Measurements from ENCODE around the gene ZBTB49.

Gene ZBTB49

GRCh38 chr4:4317496-4318232 is 27.6 kb downstream of the ZBTB49 start:
- H2AFZ ChIP-seq (ENCODE audit: low read length): no peak overlapping the region
- no peak overlapping the region for H3K9ac ChIP-seq (ENCODE audit: low read length)
- H3K36me3 ChIP-seq (ENCODE audit: insufficient read depth, low read length): peaks cover 14% of the 10 kb centered on the region
- no peak overlapping the region for H3K4me2 ChIP-seq (ENCODE audit: low read length)
- no peaks in the 10 kb centered on the region for H3K79me2 ChIP-seq (ENCODE audit: insufficient read depth, low read length)
- no peaks in the 10 kb centered on the region for H3K9me2 ChIP-seq (ENCODE audit: low read depth, low read length)
- H3F3A ChIP-seq (ENCODE audit: insufficient read depth, low read length): no peaks in the 10 kb centered on the region
- H3K4me3 ChIP-seq (ENCODE audit: low read depth, low read length, poor library complexity, severe bottlenecking): no peak overlapping the region
- H3K4me1 ChIP-seq (ENCODE audit: insufficient read depth, low read length, severe bottlenecking): peaks cover 48% of the 10 kb centered on the region
- no peaks in the 10 kb centered on the region for H3K9me3 ChIP-seq (ENCODE audit: low read length)
- H4K20me1 ChIP-seq (ENCODE audit: insufficient read depth, low read length): no peaks in the 10 kb centered on the region
- H3K27ac ChIP-seq (ENCODE audit: low read depth, low read length, poor library complexity, severe bottlenecking): peak overlapping the region; percentile 33
- no peaks in the 10 kb centered on the region for H3K27me3 ChIP-seq (ENCODE audit: insufficient read depth, low read length)
- TF ChIP-seq CTCF (IDR thresholded peaks at IDR 0.05; ENCODE audit: low read length) (no peak), EZH2 (IDR thresholded peaks at IDR 0.05; ENCODE audit: borderline replicate concordance, low read length) (no peak)

- no peaks in the 10 kb centered on the region for H3K79me2 ChIP-seq (ENCODE audit: insufficient read depth, low read length)
- H3K4me1 ChIP-seq (ENCODE audit: insufficient read depth, low read length, severe bottlenecking): peaks cover 19% of the 10 kb centered on the region
- no peak overlapping the region for H3K27ac ChIP-seq (ENCODE audit: low read depth, low read length, poor library complexity, severe bottlenecking)
- no peak overlapping the region for H2AFZ ChIP-seq (ENCODE audit: low read length)
- no peak overlapping the region for H3K9ac ChIP-seq (ENCODE audit: low read length)
- H3K4me2 ChIP-seq (ENCODE audit: low read length): no peak overlapping the region
- no peak for TF ChIP-seq EZH2 (IDR thresholded peaks at IDR 0.05; ENCODE audit: borderline replicate concordance, low read length)
- TF ChIP-seq CTCF (IDR thresholded peaks at IDR 0.05; ENCODE audit: low read length): no peak
- no peaks in the 10 kb centered on the region for H3K9me2 ChIP-seq (ENCODE audit: low read depth, low read length)
- no peaks in the 10 kb centered on the region for H3F3A ChIP-seq (ENCODE audit: insufficient read depth, low read length)
- peaks cover 14% of the 10 kb centered on the region for H3K36me3 ChIP-seq (ENCODE audit: insufficient read depth, low read length)
- H3K9me3 ChIP-seq (ENCODE audit: low read length): no peaks in the 10 kb centered on the region
- H3K27me3 ChIP-seq (ENCODE audit: insufficient read depth, low read length): no peaks in the 10 kb centered on the region
- no peaks in the 10 kb centered on the region for H4K20me1 ChIP-seq (ENCODE audit: insufficient read depth, low read length)
- no peak overlapping the region for H3K4me3 ChIP-seq (ENCODE audit: low read depth, low read length, poor library complexity, severe bottlenecking)
Observed at GRCh38 chr4:4320528-4320927, 30.5 kb downstream of the ZBTB49 start.

GRCh38 chr4:4320951-4321714 is 31.1 kb downstream of the ZBTB49 start:
- peaks cover 14% of the 10 kb centered on the region for H3K36me3 ChIP-seq (ENCODE audit: insufficient read depth, low read length)
- H3F3A ChIP-seq (ENCODE audit: insufficient read depth, low read length): no peaks in the 10 kb centered on the region
- TF ChIP-seq CTCF (IDR thresholded peaks at IDR 0.05; ENCODE audit: low read length): no peak
- TF ChIP-seq EZH2 (IDR thresholded peaks at IDR 0.05; ENCODE audit: borderline replicate concordance, low read length): no peak
- H3K4me1 ChIP-seq (ENCODE audit: insufficient read depth, low read length, severe bottlenecking): peaks cover 13% of the 10 kb centered on the region
- H3K27ac ChIP-seq (ENCODE audit: low read depth, low read length, poor library complexity, severe bottlenecking): no peak overlapping the region
- H3K4me2 ChIP-seq (ENCODE audit: low read length): no peak overlapping the region
- H3K9me2 ChIP-seq (ENCODE audit: low read depth, low read length): no peaks in the 10 kb centered on the region
- no peaks in the 10 kb centered on the region for H3K79me2 ChIP-seq (ENCODE audit: insufficient read depth, low read length)
- H3K9me3 ChIP-seq (ENCODE audit: low read length): no peaks in the 10 kb centered on the region
- no peaks in the 10 kb centered on the region for H4K20me1 ChIP-seq (ENCODE audit: insufficient read depth, low read length)
- H3K9ac ChIP-seq (ENCODE audit: low read length): no peak overlapping the region
- H3K4me3 ChIP-seq (ENCODE audit: low read depth, low read length, poor library complexity, severe bottlenecking): no peak overlapping the region
- H3K27me3 ChIP-seq (ENCODE audit: insufficient read depth, low read length): no peaks in the 10 kb centered on the region
- H2AFZ ChIP-seq (ENCODE audit: low read length): no peak overlapping the region
